Measurements from ENCODE around the gene TNFRSF4. TPM values are rescaled to one million over a fixed set of nuclear protein-coding genes. Genes with fewer than 3 reads are reported as not detected.
"Not testable (repeated sequence)": the region's sequence is repeated elsewhere in the genome, so short reads cannot be mapped to it uniquely, and the experiment has no call there.

The TNFRSF4 gene
- total RNA-seq, 1 donor from 2014 or later, result 0.40 TPM

DNA sequence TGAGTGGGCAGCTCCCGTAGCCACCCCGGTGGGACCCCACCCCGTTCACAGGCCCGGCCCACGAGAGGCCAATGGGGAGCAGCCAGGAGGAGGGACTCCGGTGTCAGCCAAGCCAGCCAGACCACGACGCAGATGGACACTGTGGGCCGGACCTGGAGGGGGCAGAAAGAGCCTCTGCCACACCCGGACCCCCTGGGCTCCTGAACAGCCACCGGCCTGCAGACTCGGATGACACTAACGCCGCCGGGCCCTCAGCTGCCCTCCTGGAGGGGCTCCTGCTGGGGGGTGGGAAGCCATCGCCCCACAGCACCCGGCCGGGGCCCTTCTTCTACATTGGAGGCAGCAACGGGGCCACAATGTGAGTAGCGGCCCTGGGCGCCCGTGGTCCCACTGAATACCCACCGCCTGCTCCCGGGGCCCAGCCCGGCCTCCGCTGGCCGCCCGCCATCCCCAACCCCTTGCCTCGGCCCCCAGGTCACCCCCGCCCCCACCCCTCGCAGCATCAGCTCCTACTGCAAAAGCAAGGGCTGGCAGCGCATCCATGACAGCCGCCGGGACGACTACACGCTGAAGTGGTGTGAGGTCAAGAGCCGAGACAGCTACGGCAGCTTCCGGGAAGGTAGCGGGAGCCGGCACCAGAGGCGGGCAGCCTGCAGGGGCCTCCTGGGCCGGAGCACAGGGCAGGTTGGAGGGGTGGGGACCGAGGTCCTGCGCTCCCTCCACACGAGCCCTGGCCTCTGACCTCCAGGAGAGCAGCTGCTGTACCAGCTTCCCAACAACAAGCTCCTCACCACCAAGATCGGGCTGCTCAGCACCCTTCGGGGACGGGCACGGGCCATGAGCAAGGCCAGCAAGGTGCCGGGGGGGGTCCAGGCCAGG, 33.7 kb downstream of the TNFRSF4 start:
- no peak overlapping the region for H3K4me3 ChIP-seq (ENCODE audit: low read depth, low read length)
- DNase-seq (ENCODE audit: low read depth), result no peak
- TF ChIP-seq, protein P1, sequence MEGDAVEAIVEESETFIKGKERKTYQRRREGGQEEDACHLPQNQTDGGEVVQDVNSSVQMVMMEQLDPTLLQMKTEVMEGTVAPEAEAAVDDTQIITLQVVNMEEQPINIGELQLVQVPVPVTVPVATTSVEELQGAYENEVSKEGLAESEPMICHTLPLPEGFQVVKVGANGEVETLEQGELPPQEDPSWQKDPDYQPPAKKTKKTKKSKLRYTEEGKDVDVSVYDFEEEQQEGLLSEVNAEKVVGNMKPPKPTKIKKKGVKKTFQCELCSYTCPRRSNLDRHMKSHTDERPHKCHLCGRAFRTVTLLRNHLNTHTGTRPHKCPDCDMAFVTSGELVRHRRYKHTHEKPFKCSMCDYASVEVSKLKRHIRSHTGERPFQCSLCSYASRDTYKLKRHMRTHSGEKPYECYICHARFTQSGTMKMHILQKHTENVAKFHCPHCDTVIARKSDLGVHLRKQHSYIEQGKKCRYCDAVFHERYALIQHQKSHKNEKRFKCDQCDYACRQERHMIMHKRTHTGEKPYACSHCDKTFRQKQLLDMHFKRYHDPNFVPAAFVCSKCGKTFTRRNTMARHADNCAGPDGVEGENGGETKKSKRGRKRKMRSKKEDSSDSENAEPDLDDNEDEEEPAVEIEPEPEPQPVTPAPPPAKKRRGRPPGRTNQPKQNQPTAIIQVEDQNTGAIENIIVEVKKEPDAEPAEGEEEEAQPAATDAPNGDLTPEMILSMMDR (conservative IDR thresholded peaks at IDR 0.05; ENCODE audit: low read depth, low read length), result no peak

DNA sequence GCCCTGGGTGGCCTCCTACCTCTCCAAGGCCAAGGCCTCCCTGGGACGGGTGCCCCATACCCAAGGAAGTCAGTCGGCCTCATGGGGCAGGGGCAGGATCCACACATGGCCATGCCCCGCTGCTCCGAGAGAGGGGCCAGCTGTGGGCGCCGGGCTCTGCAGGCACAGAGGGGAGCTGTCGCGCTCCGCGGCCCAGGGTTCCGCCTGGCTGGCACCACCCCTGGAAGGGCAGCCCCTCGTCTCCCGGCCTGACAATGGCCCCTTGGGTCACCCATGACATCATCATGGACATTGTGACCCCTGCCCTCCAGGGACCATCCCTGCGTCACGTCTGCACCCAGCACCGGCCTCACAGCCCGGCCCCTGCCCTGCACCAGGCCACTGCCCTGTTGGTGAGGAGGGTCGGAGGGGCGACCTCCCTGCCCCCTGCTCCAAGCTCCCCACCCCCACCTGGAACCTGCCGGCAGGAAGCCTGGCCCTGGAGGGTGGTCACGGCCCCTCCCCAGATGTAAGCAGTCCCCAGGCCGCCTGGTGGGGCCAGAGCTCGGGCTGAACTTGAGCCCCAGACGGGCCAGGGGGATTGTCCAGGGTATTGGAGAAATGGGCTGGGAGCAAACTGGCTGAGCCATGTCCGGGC, 34.5 kb downstream of the TNFRSF4 start:
- no peak overlapping the region for H3K4me3 ChIP-seq (ENCODE audit: low read depth, low read length)
- TF ChIP-seq, protein P1 (conservative IDR thresholded peaks at IDR 0.05; ENCODE audit: low read depth, low read length), result no peak
- no peak for DNase-seq (ENCODE audit: low read depth)

DNA sequence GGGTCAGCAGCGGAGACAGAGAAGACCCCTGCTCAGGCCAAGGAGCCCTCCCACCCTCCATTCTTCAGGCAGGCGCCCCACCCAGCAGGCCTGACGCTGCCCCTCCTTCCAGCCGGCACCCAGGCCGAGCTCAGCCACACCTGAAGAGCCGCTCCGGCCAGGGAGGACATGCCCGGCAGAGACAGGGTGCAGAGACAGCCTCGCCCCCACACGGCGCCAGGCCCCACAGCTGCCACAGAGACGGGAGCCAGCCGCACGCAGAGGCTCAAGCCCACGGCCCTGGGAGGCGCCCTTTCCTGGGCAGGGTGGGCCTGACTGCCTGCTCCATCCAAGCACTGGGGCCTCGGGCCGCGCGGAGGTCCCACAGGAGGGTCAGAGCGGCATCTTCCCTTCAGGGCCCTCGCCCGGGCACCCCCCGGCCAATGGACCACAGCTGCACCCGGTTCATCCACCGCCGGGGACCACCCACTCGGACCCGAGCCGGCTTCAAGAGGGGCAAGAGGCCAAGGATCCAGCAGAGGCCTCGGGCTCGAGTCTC, 35.1 kb downstream of the TNFRSF4 start:
- TF ChIP-seq, protein P1 (conservative IDR thresholded peaks at IDR 0.05; ENCODE audit: low read depth, low read length), result no peak
- no peak overlapping the region for H3K4me3 ChIP-seq (ENCODE audit: low read depth, low read length)
- DNase-seq (ENCODE audit: low read depth), result no peak

DNA sequence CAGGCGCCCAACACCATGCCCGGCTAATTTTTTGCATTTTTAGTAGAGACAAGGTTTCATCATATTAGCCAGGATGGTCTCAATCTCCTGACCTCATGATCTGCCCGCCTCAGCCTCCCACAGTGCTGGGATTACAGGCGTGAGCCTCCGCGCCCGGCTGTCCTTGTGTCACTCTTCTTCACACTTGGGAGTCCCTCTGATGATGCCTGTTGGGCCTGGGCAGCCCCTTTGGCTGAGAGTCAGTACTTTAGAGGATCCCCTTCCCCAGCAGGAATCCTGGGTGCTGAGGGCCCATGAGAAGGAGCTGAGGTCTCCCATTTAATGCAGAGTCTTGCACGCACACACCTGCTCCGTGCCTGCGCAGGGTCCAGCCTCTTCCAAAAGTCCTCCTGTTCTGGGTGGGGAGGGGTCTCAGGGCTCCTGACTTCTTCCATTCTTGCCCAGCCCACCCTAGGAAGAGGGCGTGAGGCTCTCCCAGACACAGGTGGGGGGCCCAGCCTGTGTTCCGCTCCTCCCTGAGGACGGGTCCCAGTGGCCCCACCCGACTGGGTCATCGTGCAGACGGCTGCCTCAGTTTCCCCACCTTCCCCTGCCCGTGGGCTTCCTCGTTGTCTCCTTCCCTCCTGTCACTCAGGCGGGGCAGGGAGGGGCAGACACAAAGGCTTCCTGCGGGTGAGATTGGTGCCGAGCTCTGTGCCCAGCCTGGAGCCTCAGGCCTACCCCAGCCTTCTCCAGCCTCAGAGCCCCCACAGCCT, 36.3 kb downstream of the TNFRSF4 start:
- no peak overlapping the region for H3K4me3 ChIP-seq (ENCODE audit: low read depth, low read length)
- DNase-seq (ENCODE audit: low read depth), result no peak
- TF ChIP-seq, protein P1 (conservative IDR thresholded peaks at IDR 0.05; ENCODE audit: low read depth, low read length), result no peak

DNA sequence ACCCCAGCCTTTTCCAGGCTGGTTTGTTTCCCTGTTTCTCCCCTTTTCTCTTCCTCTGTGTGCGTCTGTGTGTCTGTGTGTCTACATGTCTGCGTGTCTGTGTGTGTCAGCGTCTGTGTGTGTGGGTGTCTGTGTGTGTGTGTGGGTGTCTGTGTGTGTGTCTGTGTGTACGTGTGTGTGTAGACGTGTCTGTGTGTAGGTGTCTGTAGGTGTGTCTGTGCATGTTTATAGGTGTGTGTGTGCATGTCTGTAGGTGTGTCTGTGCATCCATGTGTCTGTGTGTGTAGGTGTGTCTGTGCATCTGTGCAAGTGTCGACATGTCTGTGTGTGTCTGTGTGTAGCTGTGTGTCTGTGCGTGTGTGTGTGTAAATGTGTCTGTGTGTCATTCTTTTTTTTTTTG, 37.0 kb downstream of the TNFRSF4 start:
- DNase-seq (ENCODE audit: low read depth), result no peak
- TF ChIP-seq, protein P1 (conservative IDR thresholded peaks at IDR 0.05; ENCODE audit: low read depth, low read length), result no peak
- H3K4me3 ChIP-seq (ENCODE audit: low read depth, low read length), result no peak overlapping the region

DNA sequence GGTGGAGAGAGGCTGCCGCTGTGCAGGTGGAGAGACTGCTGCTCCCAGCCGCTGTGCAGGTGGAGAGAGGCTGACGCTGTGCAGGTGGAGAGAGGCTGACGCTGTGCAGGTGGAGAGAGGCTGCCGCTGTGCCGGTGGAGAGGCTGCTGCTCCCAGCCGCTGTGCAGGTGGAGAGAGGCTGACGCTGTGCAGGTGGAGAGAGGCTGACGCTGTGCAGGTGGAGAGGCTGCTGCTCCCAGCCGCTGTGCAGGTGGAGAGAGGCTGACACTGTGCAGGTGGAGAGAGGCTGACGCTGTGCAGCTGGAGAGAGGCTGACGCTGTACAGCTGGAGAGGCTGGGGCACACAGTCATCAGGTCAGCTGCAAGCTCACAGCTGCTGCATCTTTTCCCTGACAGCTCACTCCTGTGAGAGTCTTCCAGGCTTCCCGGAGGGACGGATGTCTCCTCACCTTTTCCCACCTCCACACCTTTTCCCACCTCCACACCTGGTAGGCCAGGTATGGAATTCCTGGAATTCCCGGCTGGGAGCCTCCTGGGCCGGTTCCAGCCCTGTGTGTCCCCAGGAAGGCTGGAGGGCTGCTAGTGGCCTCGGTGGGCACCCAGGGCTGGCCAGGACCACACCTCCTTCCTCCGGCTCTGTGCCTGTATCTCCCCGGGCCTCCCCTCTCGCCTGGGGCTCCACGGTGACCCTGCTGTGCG, 37.7 kb downstream of the TNFRSF4 start:
- not testable (repeated sequence) for H3K4me3 ChIP-seq (ENCODE audit: low read depth, low read length); DNase-seq (ENCODE audit: low read depth)

Measured in epithelial cell of proximal tubule (primary cell).